ENCODE measurements around the gene SREK1.

DNA sequence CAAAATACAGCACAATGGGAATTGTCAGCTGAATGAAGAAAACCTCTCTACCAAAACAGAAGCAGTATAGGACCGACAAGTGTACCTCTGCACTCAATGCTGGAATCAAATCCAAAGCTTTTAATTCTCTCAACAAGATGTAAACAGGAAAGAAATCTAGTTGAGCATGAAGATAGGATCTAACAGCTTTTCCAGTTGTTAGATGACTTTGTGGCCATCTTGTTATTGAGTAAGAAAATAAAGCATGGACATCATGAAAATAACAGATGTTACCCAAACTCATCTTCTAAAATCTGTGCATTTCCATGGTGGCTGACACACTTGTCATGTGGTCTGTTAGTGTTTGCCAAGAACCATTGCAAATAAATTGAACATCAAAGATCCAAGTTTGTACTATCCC lies 34.7 kb downstream of the SREK1 start:
- TF ChIP-seq, protein P1, sequence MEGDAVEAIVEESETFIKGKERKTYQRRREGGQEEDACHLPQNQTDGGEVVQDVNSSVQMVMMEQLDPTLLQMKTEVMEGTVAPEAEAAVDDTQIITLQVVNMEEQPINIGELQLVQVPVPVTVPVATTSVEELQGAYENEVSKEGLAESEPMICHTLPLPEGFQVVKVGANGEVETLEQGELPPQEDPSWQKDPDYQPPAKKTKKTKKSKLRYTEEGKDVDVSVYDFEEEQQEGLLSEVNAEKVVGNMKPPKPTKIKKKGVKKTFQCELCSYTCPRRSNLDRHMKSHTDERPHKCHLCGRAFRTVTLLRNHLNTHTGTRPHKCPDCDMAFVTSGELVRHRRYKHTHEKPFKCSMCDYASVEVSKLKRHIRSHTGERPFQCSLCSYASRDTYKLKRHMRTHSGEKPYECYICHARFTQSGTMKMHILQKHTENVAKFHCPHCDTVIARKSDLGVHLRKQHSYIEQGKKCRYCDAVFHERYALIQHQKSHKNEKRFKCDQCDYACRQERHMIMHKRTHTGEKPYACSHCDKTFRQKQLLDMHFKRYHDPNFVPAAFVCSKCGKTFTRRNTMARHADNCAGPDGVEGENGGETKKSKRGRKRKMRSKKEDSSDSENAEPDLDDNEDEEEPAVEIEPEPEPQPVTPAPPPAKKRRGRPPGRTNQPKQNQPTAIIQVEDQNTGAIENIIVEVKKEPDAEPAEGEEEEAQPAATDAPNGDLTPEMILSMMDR (IDR thresholded peaks at IDR 0.05; ENCODE audit: insufficient read depth, low read length), result no peak
- no peak for TF ChIP-seq POLR2AphosphoS5 (IDR thresholded peaks at IDR 0.05; ENCODE audit: low read depth)
- TF ChIP-seq, protein P2, sequence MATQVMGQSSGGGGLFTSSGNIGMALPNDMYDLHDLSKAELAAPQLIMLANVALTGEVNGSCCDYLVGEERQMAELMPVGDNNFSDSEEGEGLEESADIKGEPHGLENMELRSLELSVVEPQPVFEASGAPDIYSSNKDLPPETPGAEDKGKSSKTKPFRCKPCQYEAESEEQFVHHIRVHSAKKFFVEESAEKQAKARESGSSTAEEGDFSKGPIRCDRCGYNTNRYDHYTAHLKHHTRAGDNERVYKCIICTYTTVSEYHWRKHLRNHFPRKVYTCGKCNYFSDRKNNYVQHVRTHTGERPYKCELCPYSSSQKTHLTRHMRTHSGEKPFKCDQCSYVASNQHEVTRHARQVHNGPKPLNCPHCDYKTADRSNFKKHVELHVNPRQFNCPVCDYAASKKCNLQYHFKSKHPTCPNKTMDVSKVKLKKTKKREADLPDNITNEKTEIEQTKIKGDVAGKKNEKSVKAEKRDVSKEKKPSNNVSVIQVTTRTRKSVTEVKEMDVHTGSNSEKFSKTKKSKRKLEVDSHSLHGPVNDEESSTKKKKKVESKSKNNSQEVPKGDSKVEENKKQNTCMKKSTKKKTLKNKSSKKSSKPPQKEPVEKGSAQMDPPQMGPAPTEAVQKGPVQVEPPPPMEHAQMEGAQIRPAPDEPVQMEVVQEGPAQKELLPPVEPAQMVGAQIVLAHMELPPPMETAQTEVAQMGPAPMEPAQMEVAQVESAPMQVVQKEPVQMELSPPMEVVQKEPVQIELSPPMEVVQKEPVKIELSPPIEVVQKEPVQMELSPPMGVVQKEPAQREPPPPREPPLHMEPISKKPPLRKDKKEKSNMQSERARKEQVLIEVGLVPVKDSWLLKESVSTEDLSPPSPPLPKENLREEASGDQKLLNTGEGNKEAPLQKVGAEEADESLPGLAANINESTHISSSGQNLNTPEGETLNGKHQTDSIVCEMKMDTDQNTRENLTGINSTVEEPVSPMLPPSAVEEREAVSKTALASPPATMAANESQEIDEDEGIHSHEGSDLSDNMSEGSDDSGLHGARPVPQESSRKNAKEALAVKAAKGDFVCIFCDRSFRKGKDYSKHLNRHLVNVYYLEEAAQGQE (IDR thresholded peaks at IDR 0.05; ENCODE audit: insufficient replicate concordance, low read depth), result no peak
- TF ChIP-seq GABPA (IDR thresholded peaks at IDR 0.05; ENCODE audit: low read depth), result no peak

Data from HL-60 (cell line).